ENCODE results near the gene RIMBP3C. TPM values are rescaled to one million over a fixed set of nuclear protein-coding genes. Genes with fewer than 3 reads are reported as not detected.

The RIMBP3C gene
- polyA plus RNA-seq, 1 of the 3 experiments (the other 2 are of a cell fraction): 0.02 TPM

GRCh38 chr22:21593406-21594232, 42.4 kb upstream of the RIMBP3C start:
- Histone ChIP-seq H3K36me3 (replicated peaks in 1 of 2; ENCODE audit: control insufficient read depth in 1 of 2, insufficient read depth in 2 of 2, low read length in 1 of 2) (peaks cover 29 to 49% of the 10 kb centered on the region in 2 experiments), H3K79me2 (ENCODE audit: insufficient read depth) (peaks cover 100% of the 10 kb centered on the region), H3K4me1 (ENCODE audit: control insufficient read depth in 1 of 2, insufficient read depth in 2 of 2, low read depth in 1 of 2, low read length in 1 of 2) (peaks cover 0 to 3% of the 10 kb centered on the region in 2 experiments; a peak in 1 of 4 replicates), H3F3A (replicated peaks; ENCODE audit: insufficient read depth) (no peaks in the 10 kb centered on the region), H4K20me1 (ENCODE audit: insufficient read depth) (peaks cover 97% of the 10 kb centered on the region), H3K4me2 (no peak overlapping the region), H3K9me3 (no peaks in the 10 kb centered on the region), H3K27me3 (ENCODE audit: insufficient read depth) (no peaks in the 10 kb centered on the region), H3K27ac (ENCODE audit: low read depth in 2 of 2, low read length in 1 of 2) (no peak overlapping the region), H2AFZ (ENCODE audit: low read depth) (no peak overlapping the region), H3K9me2 (no peaks in the 10 kb centered on the region), H3K4me3 (ENCODE audit: low read depth in 2 of 2, low read length in 1 of 2) (no peak overlapping the region), H3K9ac (no peak overlapping the region)
- TF ChIP-seq IRF3 (IDR thresholded peaks at IDR 0.05; ENCODE audit: low read depth, low read length) (no peak), CTCF (IDR thresholded peaks at IDR 0.05) (peak; percentile 47), RAD21 (IDR thresholded peaks at IDR 0.05; ENCODE audit: low read length) (peak; percentile 20; the same call in 1 of the 2 replicates)
- POLR2A ChIA-PET: no interaction called here
- CTCF ChIA-PET: interaction anchor here (0.5 to 2.0 kb wide), 6 partner anchors 11 to 675 kb away, joined by 3 to 7 read pairs (median 4); no protein-coding TSS in a partner anchor
- DNase-seq: peak; percentile 32
- WGBS (ENCODE audit: low lambda C conversion rate): 87% methylated on average over 11 of the region's 11 CpGs

- CTCF ChIA-PET: interaction anchor here (0.5 to 1.7 kb wide), 4 partner anchors 10 to 38 kb away, joined by 3 to 7 read pairs (median 4); no protein-coding TSS in a partner anchor
Measured at GRCh38 chr22:21592422-21592821, 41.2 kb upstream of the RIMBP3C start.

More at GRCh38 chr22:21592422-21592821, 41.2 kb upstream of the RIMBP3C start:
- DNase-seq: no peak
- Histone ChIP-seq H2AFZ (ENCODE audit: low read depth) (no peak overlapping the region), H3K4me3 (ENCODE audit: low read depth in 2 of 2, low read length in 1 of 2) (no peak overlapping the region), H3K79me2 (ENCODE audit: insufficient read depth) (peaks cover 100% of the 10 kb centered on the region), H3K27me3 (ENCODE audit: insufficient read depth) (no peaks in the 10 kb centered on the region), H3K27ac (ENCODE audit: low read depth in 2 of 2, low read length in 1 of 2) (no peak overlapping the region), H3K9me2 (no peaks in the 10 kb centered on the region), H3K9ac (no peak overlapping the region), H3K4me1 (ENCODE audit: control insufficient read depth in 1 of 2, insufficient read depth in 2 of 2, low read depth in 1 of 2, low read length in 1 of 2) (peaks cover 0 to 3% of the 10 kb centered on the region in 2 experiments; a peak in 1 of 4 replicates), H3K36me3 (replicated peaks in 1 of 2; ENCODE audit: control insufficient read depth in 1 of 2, insufficient read depth in 2 of 2, low read length in 1 of 2) (peaks cover 29 to 46% of the 10 kb centered on the region in 2 experiments), H3K9me3 (no peaks in the 10 kb centered on the region), H3K4me2 (no peak overlapping the region), H3F3A (replicated peaks; ENCODE audit: insufficient read depth) (peaks cover 3% of the 10 kb centered on the region), H4K20me1 (ENCODE audit: insufficient read depth) (peaks cover 100% of the 10 kb centered on the region)
- TF ChIP-seq RFX5 (IDR thresholded peaks at IDR 0.05; ENCODE audit: low read length): no peak
- TF ChIP-seq CTCF (IDR thresholded peaks at IDR 0.05): no peak
- no peak for TF ChIP-seq MAX (IDR thresholded peaks at IDR 0.05; ENCODE audit: low read depth)
- TF ChIP-seq SMC3 (IDR thresholded peaks at IDR 0.05; ENCODE audit: low read depth, low read length): no peak
- TF ChIP-seq EZH2phosphoT487 (IDR thresholded peaks at IDR 0.05; ENCODE audit: borderline replicate concordance, low read depth): no peak
- TF ChIP-seq POLR2AphosphoS5 (IDR thresholded peaks at IDR 0.05; ENCODE audit: low read depth, low read length): no peak
- no peak for TF ChIP-seq MEF2A (IDR thresholded peaks at IDR 0.05; ENCODE audit: borderline replicate concordance, low read depth)
- TF ChIP-seq TEAD4 (IDR thresholded peaks at IDR 0.05; ENCODE audit: borderline replicate concordance, insufficient read depth): no peak
- no peak for TF ChIP-seq ELF1 (IDR thresholded peaks at IDR 0.05)
- TF ChIP-seq EP300 (IDR thresholded peaks at IDR 0.05; ENCODE audit: borderline replicate concordance in 1 of 2, low read depth in 1 of 2, low read length in 1 of 2): no peak
- no peak for TF ChIP-seq USF2 (IDR thresholded peaks at IDR 0.05; ENCODE audit: borderline replicate concordance, low read depth, low read length)
- TF ChIP-seq TCF12 (IDR thresholded peaks at IDR 0.05): no peak
- TF ChIP-seq PBX3 (IDR thresholded peaks at IDR 0.05): no peak
- TF ChIP-seq GATA2 (CRISPR knock-in tag; IDR thresholded peaks at IDR 0.05): no peak
- no peak for TF ChIP-seq GABPA (IDR thresholded peaks at IDR 0.05; ENCODE audit: low read depth)
- no peak for TF ChIP-seq SIN3A (IDR thresholded peaks at IDR 0.05; ENCODE audit: borderline replicate concordance, low read depth, low read length)
- POLR2A ChIA-PET: no interaction called here
- WGBS (ENCODE audit: low lambda C conversion rate): 100% methylated on average over 1 of the region's 3 CpGs
